HG03460 (cell line): ENCODE data around the gene BCAR3.
A peak's percentile ranks its signal among the peaks of the same experiment; 100 is the strongest.
"Not testable (repeated sequence)": the region's sequence is repeated elsewhere in the genome, so short reads cannot be mapped to it uniquely, and the experiment has no call there.

Experiments
- ATAC-seq: cut with Tn5 transposase; IDR thresholded peaks from one replicate; pipeline ENCODE4 v1.9.1; 2021; ENCODE audit not compliant: unreplicated experiment

The BCAR3 gene

DNA sequence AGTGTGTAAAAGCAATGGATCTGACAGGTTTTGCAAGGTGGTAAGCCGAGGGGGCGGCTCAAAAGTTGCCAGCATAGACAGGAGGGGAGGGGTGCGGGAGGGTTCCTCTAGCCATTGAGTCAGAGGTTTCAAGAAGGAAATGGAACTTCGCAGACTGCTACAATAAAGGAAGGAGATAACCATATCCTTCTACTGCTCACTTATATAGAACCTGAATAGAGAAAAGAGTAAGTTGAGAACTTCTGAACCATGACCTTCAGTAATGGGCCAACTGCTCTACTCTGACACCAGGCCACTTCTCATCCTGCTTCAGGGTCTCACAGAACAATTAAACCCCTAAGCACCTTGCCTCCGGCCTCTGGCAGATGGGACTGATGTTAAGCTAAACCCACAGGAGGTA, 26.3 kb upstream of the BCAR3 start:
- ATAC-seq: peak; percentile 69

DNA sequence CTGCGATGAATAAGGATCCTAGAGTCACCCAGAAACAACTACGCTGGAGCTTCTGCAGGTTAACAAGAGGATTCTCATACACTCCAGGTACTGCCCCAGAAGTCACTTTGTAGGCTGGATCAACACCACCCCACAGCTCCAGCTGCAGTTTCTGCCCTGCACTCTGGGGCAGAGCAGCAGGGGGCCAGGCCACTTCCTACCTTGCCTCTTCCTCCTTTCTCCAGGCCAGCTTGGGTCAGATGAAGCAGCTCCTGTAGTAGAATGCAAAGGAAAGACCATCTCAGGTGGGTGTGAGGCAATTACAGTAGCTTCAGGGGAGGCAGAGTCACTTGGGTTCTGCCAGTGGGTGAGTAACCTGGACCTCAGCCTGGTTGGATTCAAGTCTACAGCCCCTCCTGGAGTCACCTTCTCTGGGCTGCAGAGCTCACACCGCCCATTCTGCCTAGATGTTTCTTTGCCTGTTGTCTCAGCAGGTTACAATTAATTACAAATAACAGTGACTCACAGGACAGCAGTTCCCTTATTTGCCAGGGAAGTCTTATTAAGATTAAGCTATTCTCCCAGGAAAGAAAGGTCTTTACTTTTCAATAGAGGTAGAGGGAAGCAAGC, 24.4 kb upstream of the BCAR3 start:
- no peak for ATAC-seq

DNA sequence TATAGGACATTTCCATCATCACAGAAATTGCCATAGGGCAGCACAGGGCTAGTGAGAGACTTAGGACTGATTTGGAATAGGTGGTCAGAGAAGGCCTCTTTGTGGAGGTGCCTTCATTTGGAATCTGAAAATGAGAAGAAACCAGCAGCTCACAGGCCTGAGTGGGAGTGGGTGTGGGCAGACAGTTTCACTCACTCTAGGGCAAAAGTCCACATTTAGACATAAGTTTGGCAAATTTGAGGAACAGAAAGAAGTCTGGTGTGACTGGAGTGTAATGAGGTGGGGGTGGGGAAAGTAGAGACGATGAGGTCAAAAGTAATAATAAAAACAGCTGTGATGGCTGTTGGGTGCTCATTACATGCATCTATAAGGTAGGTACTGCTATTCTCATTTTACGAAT, 22.4 kb upstream of the BCAR3 start:
- ATAC-seq: peak; percentile 45

DNA sequence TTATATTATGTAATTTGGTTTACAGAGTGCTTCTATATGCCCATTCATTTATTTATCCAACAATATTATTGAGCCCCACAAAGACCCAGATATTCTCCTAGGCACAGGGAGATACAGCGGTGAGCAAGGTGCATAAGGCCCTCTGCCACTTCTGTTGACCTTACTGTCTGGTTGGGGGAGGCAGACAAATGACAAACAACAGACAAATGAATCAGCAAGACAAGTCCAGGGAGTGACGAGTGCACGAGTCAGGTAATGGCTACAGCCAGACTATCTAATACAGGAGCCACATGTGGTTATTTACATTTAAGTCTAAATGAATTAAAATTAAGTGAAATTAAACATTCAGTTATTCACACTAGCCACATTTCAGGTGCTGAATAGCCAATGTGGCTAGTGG, 22.0 kb upstream of the BCAR3 start:
- peak; percentile 7 for ATAC-seq

DNA sequence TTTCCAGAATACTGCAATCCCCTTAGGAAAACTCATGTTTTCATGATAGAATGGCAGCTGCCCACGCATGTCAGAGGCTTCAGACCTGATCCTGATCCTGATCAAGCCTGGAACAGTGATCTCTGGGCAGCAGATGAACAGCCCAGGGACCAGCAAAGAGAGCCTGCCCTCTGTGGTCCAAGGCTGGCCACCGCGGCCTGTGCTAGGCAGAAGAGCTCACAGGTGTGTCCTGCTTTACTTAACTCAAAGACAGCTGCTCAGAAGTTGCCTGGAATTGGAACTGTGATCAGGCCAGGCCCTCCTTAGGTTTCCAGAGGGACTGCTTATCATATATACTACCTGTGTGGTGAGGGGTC, 21.2 kb upstream of the BCAR3 start:
- ATAC-seq: no peak

DNA sequence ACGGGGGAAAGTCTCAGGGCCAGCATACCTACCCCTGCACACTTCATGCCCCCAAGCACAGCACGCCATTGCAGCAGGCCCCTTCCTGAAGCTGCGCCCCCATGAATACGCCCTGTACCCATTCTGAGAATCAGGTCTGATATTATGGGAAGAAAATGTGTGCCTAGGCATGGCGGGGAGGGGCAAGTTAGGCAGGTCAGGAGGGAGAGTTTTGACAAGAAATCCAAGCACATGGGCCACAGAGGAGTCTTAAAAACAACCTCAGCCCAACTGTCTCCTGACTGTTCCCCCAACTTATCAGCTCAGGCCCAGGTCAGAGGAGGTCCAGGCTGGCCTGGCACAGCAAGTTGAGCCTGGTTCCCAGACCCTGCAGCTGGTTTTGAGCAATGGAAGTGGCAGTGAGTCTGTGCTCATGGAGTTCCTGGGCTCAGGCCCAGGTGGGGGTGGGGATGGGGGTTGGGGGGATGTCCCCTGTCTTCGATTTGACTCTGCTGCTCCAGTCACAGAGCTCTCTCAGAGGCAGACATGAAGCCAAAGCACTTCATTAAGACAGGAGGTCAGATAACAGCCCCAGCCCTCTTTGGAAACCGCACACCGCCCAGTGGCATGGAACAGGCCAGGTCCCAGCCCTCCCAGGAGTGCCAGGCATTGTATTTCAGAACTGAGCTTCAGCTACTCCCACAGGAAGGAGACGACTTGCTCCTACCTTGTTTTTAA, 20.6 kb upstream of the BCAR3 start:
- no peak for ATAC-seq

DNA sequence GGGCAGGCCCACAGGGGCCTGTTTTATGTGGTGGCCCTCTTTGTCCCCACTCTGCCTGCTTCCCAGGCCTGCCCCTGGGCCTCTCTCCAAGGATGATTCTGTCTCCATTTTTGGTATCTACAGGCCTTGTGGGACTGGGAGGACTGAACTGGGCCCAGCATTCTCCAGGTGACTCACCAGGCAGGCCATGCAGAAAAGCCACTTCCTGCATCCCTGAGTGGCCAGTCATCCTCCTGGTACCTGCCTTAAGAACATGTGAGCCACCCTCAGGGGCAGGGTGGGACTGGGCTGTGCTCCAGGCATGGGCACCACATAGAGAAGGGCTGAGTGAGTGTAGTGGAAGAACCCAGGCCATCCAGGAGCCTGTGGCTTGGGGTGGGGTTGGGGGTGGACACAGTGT, 20.0 kb upstream of the BCAR3 start:
- ATAC-seq: no peak

DNA sequence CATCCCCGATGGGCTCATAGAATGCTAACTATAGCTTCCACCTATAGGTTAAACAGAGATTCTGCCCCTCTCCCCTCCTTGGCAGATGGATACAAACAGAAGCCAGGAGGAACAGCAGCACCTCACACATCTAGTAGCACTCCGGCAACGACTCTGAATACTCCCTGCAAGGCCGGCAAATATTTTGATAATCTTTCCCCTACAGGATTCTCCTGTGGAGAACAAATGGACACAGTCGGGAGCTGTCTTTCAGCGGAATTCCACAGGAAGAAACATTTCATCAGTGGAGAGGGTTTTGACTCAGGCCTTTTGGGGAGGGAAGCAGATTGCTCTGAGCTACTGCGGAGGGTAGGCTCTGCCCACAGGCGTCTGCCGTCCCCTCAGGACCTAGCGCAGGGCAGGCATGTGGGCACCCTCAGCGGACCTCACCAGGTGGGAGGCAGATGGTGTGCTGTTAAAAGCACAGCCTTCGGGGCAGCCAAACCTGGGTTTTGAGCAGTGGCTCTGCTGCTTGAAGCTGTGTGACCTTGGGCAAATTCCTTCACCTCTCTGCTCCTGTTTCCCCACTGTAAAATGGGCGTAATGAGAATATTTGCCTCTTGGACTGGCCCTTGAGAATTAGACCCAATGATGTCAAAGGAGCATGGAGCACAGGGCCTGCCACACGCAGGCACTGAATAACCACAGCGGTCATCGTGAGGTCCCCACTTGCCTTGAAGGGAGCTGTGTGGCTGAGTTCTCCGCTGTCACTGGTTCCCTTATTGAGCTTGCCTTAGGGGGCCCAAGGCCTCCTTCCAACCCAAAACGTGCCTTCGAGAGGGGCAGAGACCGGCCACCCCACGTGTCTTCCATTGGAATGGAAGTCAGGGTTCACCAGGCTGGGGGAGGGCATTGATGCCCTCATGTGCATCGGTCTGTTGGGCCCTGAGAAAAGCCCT, 19.2 kb upstream of the BCAR3 start:
- no peak for ATAC-seq

DNA sequence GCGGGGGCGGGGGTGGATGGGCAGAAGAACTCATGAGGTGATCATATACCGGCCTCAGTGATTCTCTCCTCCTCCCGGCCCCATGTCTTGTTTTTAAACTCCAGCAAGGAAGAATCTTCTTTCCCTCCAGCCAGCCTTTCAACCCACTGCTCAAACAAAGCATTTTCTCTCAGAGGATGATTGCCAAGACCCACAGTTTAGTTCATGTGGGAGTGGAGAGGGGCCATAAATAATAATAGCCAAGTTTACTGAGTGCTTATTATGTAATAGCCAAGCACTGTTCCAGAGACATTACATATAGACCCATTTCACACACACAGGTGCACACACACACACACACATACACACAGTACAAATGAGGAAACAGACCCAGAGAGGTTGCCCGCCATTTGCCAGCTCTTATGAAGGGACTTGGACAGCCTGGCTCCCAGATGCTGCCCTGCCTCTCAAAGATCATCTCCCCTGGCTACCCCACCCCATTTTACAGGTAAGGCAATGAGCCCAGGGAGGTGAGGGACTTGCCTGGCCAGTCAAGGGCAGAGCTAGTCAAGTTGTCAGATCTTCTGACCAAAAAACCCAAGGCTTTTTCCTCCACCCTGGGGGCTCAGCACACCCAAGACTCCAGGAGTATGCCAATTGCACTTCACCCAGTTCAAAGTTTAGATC, 18.0 kb upstream of the BCAR3 start:
- no peak for ATAC-seq

DNA sequence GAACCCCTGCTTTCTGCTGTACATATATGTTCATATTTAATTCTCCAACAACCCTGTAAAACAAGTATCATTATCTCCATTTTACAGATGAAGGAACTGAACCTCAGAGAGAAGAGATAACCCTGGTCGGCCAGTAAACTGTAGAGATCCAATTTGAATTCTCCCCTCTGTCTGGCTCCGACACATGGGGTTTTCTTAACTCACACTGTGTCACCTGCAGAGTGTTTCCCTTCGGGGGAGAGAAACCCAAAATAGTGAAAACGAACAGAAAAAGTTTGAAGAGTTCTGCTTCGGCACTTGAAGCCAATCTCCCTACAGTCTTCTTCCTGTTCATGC, 17.4 kb upstream of the BCAR3 start:
- ATAC-seq: no peak

DNA sequence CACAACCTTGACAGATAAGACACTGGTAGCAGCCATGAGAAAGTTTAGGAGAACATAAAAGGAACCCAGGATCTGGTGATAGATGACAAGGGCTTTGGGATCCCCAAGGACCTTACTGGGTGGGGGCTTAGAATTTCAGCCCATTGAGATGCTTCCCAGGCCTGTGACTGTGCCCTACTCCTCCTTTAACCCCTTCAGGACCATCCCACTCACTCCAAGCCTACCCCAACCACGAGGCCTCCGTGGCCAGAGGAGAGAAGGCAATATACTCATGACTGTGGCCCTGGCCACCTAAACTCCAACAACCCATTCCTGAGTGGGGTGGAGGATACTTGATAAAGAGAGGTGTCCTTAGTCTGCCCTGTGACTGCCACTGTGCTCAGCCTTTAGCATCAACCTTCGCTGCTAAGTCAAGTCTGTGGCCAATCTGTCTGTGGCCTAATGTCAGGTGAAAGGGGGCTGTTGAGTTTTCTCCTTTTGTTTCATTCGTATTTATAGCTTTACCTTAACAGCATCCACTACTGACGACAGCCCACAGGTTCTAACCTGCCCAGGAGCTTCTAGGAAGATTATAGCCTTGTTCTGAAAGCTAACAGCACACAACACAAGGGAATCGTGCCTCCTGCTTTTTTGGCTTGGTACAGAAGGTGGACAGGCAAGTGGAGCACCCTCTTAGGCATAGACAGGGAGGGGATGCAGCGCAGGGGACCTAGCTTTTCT, 16.9 kb upstream of the BCAR3 start:
- ATAC-seq: no peak

DNA sequence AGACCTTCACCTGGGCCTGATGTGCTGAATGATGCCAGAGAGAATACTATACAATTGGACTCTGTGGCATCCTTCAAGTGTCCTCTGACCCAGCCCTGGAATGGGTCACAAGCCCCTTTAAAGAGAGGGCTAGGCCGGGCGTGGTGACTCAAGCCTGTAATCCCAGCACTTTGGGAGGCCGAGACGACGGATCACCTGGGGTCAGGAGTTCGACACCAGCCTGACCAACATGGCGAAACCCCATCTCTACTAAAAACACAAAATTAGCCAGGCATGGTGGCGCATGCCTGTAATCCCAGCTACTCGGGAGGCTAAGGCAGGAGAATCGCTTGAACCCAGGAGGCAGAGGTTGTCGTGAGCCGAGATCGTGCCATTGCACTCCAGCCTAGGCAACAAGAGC, 15.9 kb upstream of the BCAR3 start:
- ATAC-seq: not testable (repeated sequence)

DNA sequence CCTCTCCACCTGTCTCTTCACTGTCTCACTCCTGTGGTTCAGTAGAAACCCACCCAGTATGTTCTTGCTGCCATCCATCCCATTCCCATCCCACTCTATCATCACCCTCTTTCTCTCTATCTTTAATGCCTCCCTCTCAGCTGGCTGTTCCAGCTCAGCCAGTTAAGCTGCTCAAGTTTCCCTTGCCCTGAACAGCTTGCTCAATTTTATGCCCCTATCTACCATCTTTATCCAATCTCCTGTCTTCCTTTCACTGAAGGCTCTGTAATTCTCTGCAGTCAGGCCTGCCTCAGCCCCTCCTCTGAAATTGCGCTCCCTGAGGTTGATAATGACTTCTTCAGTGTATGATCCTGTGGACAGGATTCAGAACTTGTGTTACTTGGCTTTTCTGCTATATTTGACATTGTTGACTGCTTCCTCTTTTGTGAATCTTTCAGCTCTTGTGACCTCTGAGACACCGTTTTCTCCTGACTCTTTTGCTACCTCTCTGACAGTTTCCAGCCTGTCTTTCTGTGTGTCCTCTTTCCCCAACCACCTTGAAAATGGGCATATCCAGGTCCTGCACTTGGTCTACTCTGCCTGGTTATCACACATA, 13.9 kb upstream of the BCAR3 start:
- no peak for ATAC-seq

DNA sequence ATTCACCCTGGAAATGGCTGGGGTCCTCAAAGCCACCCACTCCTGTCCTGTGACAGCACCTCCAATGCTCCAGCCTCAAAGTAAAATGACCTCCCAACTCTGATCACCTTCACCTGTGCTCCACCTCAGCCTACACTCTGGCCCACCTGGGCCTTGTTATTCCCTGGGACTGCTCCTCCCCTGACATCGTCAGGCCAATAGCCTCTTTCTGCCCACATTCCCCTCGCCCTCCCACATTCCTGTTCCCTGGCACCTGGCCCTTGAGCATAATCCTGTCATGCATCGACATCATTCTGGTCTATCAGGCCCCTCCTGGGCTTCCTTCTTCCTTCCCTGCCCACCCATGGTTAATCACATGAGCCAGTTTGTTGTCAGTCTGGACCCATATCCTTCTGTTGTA, 13.2 kb upstream of the BCAR3 start:
- no peak for ATAC-seq

DNA sequence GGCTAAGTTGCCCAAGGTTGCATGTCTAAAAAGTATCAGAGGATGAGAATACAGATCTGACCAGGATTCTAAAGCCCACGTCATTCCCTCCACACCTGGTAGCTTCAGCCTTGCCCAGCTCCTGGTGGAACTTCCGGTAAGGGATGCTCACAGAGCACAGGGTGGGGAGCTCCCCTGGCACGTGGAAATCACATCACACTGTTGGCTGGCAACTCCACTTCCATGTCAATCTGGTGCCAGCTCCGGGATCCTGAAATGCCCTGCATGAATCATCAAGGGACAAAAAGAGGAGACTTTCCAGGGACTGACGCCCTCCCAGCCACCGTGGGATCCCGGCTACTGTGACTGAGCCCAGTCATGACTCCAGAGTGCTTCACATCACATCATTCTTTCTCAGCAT, 12.4 kb upstream of the BCAR3 start:
- ATAC-seq: no peak

DNA sequence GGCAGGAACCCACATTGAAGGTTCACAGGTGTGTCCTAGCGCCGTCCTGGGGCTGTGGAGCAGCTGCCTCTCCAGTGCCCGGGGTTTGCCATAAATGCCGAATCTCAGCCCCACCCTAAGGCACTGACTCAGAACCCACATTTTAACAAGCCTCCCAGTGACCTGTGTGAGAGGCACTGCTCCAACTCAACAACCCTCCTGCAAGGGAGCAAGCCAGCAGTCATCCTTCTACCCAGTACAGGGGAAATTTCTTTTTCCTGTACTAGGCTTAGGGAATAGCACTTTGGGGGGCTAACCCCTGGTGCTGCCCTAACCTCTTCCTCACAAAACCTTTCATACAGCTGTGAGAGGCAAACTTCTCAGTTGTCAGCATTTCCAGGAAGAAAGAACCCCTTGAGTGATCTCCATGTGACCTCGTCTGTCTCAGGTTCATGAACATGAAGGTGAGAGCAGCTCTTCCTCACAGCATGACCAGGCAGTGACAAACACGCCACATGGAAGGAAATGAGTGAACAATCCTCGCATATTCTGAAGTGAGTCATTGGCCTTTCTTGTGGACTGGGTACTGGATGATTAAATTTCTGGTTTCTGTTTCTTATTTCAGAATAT, 11.4 kb upstream of the BCAR3 start:
- peak; percentile 69 for ATAC-seq

DNA sequence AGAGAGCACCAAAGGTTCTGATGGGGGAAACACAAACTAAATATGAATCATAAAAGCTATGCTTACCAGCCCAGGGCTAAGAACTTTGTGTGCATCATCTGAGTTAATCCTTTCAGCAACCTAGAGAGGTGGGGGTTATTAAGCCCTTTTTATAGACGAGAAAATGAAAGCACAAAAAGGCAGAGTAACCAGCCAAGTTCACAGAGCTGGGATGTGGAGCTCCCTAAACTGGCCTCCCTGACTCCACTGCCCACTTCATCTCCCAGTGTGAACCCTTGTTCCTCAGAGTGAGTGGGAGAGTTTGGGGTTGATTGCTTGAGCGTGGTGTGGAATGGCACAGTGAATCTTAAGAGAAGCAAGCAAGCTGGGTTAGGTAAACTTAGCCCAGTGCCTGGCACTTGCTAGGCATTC, 10.8 kb upstream of the BCAR3 start:
- ATAC-seq: no peak

DNA sequence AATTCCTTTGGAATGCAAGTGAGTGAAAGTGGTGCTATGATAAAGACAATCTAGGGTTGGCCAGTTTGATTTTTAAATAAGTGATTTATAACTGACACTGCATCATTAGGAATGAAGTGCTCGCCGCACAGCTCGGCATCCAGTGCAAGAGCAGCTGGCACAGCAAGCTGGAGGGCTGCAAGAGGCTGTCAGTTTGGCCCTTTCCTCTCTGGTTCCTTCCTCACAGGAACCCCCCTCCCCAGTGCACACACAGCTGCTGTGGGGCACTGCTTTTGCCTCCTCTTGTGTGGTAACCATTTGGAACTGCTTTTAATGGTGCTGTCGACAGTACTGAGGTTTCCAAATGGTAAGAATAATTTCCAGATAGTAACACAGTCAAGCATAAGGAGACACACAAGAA, 10.4 kb upstream of the BCAR3 start:
- no peak for ATAC-seq

DNA sequence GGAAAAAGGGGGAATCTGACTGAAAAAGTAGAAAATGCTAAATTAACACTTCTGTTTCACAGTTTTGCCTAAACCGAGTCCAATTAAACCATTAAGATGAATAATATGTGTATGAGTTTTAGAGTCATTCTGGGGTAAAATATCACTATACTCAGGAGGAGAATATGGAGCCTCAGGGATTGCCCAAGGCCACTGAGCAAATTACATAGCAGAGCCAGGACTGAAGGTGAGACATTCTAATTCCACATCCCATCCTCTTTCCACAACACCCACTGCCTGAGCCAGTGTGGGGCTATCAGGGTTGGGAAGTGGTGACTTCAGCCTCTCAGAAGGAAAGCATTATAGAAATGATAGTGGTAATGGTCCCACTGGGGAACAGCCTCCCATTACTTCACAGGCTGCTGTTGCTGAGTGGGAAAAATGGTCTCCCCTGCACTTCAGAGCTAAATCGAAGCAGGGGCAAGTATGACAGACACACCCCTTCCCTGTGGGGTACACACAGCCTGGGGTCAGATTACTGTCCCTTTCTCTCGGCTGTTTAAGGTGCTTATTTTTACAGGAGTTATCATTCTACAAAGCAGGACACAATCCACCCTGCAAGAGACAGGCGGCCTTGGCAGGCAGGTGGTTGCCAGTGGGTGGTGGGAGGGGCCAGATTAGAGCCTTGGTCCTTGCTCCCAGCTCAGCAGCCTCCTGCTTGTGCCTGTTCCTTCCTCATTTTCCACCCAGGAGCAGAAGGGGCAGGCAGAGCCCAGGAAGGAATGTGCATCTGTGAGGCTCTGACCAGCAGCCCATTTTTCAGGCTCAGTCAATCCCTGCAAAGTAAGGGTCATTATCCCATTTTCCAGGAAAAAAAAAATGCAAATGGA, 9.5 kb upstream of the BCAR3 start:
- no peak for ATAC-seq
